Heart left ventricle (tissue), 16 donors: ENCODE measurements around the gene NUDT1. TPM values are rescaled to one million over a fixed set of nuclear protein-coding genes. Genes with fewer than 3 reads are reported as not detected.
A peak's percentile ranks its signal among the peaks of the same experiment; 100 is the strongest.

Experiments
- ATAC-seq, 4 donors: fragments of 200-7000 bp; cut with Tn5 transposase; one replicate each; pipeline ENCODE4 v1.9.1; 2020 to 2022; ENCODE audit warnings: moderate library complexity in 4 of 4, mild to moderate bottlenecking in 3 of 4, moderate number of reproducible peaks in 1 of 4
- DNase-seq, 5 donors: peaks; one replicate each; pipeline ENCODE4 v3.0.0-alpha.2; 2020
- H3K27ac ChIP-seq, 12 donors: fragments of 200-600 bp; sonication (generic) in 4 of 12; one replicate each; pipeline versions ENCODE4 v1.5.0 to v1.8.0; 2016 to 2022; ENCODE audit warnings: mild to moderate bottlenecking in 2 of 12
- H3K27me3 ChIP-seq, 9 donors: fragments of 200-600 bp; sonication (generic) in 2 of 9; one replicate each; pipeline versions ENCODE4 v1.5.1 to v1.8.0; 2016 to 2022; ENCODE audit warnings: mild to moderate bottlenecking in 3 of 9
- H3K36me3 ChIP-seq, 9 donors: fragments of 200-600 bp; sonication (generic) in 2 of 9; one replicate each; pipeline versions ENCODE4 v1.5.0 to v1.8.0; 2018 to 2022; ENCODE audit warnings: mild to moderate bottlenecking in 2 of 9
- H3K4me1 ChIP-seq, 12 donors: fragments of 200-600 bp; sonication (generic) in 4 of 12; one replicate each; pipeline versions ENCODE4 v1.5.0 to v1.8.0; 2016 to 2022; ENCODE audit warnings: mild to moderate bottlenecking in 3 of 12
- H3K4me3 ChIP-seq, 12 donors: fragments of 200-600 bp; sonication (generic) in 4 of 12; one replicate each; pipeline versions ENCODE4 v1.5.0 to v1.8.0; 2017 to 2022; ENCODE audit warnings: mild to moderate bottlenecking in 9 of 12, moderate library complexity in 4 of 12
- H3K9me3 ChIP-seq, 12 donors: fragments of 200-600 bp; sonication (generic) in 4 of 12; one replicate each; pipeline versions ENCODE4 v1.5.0 to v1.8.0; 2016 to 2022; ENCODE audit warnings: mild to moderate bottlenecking in 1 of 12
- POLR2A ChIP-seq, 2 donors: fragments of 450-650 bp; IDR thresholded peaks; one replicate each; pipeline ENCODE4 v1.6.1; 2017; ENCODE audit warnings: antibody characterized with exemption in 2 of 2, mild to moderate bottlenecking in 2 of 2, moderate library complexity in 2 of 2
- WGBS, 4 donors: extraction: QIAGEN DNeasy Blood & Tissue Kit in 2 of 4; methylation state at CpG; one replicate each; pipeline versions ENCODE4 v1.1.5 to v1.1.7; 2013 to 2018; 5-methylcytosine and 5-hydroxymethylcytosine counted together
- intact Hi-C, 10 donors: fragments of 100-400 bp; cut with DNase I; formaldehyde crosslinking; loops; one replicate each; pipeline versions ENCODE4 v1.11.1 to v1.14.2; 2022
- polyA plus RNA-seq, 2 donors: library from polyadenylated mRNA; stranded (reverse); fragments of 200-250 nt; gene quantifications; one replicate each; pipeline ENCODE4 v1.2.3, GENCODE V29; 2013
- total RNA-seq, 9 donors: library from RNA; depleted of rRNA in 2 of 9; stranded (reverse); fragments of >200 nt in 2 of 9; fragmentation: NEBNext Ultra II Directional in 3 of 9; extraction: Animal tissue kit (Norgen Biotek cat#: 25700) in 3 of 9; gene quantifications; one replicate each; pipeline versions ENCODE4 v1.1.0 to v1.2.4, GENCODE V29; 2016 to 2023
- TF ChIP-seq, protein P1 (sequence below), 12 donors: fragments of 200-600 bp; sonication (generic) in 4 of 12; IDR thresholded peaks; one replicate each; pipeline versions ENCODE4 v1.5.0 to v1.8.0; 2018 to 2022; ENCODE audit warnings: antibody characterized with exemption in 12 of 12, mild to moderate bottlenecking in 5 of 12
- donor health status: ischemic (EF 13 %, LVEDD 7.1; RV severe dilation, severe dysfunction).
- donor health status: healthy with polysubstance abuse.
- donor health status: DM: no; HTN: yes; CAD: no.
- donor health status: DM: no; HTN: no; CAD: no.
- donor health status: ischemic (EF 25% LVEDD 6.9; RV normal size, moderate dysfunction).
- donor health status: ischemic (EF 25% LVEDD 5.7; RV mildly dilated, moderate dysfunction).
- donor health status: healthy.
- donor health status: DM: yes; HTN: yes; CAD: no.
- donor health status: ischemic (EF 35%, LVEDD 5.7; RV mildly dilated, moderate dysfunction).
- donor health status: nonischemic (EF 11% LVEDD 7.7; RV severe dilation, severe dysfunction).
- donor health status: DM: yes; HTN: yes; CAD: no.
- donor health status: PGD.
- donor health status: ischemic (EF 29% LVEDD 5.4; RV normal size, mild dysfunction).
- donor health status: nonischemic (EF 23%, LVEDD 6.1; RV moderate dilation, normal function).

The NUDT1 gene
- total and polyA plus RNA-seq, 11 donors, result 9.8 to 23.7 (median 16.1) TPM

DNA sequence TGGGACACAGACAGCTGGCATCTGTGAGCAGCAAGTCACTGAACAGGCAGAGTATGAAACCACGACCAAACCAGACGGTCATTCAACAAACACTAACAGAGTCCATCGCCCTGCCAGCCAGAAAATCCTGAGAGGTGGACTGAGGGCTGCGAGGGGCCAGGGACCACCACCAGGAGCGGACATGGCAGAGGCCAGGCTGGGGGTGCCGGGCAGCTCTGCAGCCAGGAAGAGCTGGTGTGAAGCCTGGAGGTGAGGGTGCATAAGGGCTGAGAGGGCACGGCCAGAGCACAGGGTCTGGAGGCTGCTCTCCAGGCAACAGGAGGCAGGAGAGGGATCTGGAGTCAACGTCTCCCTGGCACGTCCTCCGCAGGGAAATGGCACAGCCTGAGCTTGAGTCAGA is 24.8 kb upstream of the NUDT1 start:
- Histone ChIP-seq H3K4me1 (peaks cover 0 to 24% (median 7%) of the 10 kb centered on the region in 12 donors), H3K27me3 (no peaks in the 10 kb centered on the region), H3K9me3 (no peaks in the 10 kb centered on the region), H3K4me3 (no peak overlapping the region), H3K36me3 (peaks cover 0 to 86% (median 46%) of the 10 kb centered on the region in 9 donors), H3K27ac (no peak overlapping the region)
- intact Hi-C loops, result loop anchor here in 2 of 10 donors (10.0 kb wide), 2 partner anchors 632 to 642 kb away; partner anchors contain the start of gene PSMG3 (in 1 of the 2)
- TF ChIP-seq, protein P1, sequence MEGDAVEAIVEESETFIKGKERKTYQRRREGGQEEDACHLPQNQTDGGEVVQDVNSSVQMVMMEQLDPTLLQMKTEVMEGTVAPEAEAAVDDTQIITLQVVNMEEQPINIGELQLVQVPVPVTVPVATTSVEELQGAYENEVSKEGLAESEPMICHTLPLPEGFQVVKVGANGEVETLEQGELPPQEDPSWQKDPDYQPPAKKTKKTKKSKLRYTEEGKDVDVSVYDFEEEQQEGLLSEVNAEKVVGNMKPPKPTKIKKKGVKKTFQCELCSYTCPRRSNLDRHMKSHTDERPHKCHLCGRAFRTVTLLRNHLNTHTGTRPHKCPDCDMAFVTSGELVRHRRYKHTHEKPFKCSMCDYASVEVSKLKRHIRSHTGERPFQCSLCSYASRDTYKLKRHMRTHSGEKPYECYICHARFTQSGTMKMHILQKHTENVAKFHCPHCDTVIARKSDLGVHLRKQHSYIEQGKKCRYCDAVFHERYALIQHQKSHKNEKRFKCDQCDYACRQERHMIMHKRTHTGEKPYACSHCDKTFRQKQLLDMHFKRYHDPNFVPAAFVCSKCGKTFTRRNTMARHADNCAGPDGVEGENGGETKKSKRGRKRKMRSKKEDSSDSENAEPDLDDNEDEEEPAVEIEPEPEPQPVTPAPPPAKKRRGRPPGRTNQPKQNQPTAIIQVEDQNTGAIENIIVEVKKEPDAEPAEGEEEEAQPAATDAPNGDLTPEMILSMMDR (IDR thresholded peaks at IDR 0.05), result no peak
- no peak for TF ChIP-seq POLR2A (IDR thresholded peaks at IDR 0.05)
- ATAC-seq, result no peak
- DNase-seq, result peak in 1 of 5 donors; percentile 33
- 83 to 90% (median 85%) methylated on average over 10 of the region's 10 CpGs for WGBS, 4 donors

DNA sequence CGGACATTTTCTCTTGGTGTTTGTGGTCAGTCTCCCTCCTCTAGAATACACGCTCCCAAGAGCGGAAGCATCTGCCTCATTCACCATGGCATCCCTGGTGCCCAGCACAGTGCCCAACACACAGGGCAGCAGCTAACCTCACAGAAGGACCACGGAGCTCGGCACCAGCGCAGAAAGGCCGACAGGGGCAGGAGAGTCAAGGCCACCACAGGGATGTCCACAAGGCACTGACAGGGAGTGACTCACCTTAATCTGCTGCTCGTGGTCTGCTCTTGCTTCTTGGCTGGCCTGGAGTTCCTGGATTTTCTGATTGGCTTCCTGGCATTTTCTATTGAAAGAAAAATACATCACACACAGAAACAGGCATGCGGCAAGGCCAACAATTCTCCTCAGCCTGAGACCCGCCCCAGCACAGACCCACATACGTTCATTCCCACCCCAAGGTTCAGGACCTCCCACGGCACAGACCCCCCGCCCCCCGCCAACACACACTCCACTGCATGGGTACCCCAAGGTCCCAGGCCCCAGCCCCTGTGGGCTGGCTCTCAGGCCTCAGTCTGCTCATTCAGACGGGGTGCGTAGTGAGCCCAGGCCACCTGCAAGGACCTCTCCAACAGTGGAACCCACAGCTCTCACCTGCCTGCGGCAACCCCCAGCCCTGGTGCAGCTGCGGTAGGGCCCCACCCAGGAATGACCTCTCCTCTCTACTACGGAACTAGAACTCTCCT is 24.1 kb upstream of the NUDT1 start:
- no peak for TF ChIP-seq POLR2A (IDR thresholded peaks at IDR 0.05)
- TF ChIP-seq, protein P1 (IDR thresholded peaks at IDR 0.05), result no peak
- Histone ChIP-seq H3K36me3 (peaks cover 0 to 86% (median 42%) of the 10 kb centered on the region in 9 donors), H3K4me3 (no peak overlapping the region), H3K27ac (no peak overlapping the region), H3K27me3 (no peaks in the 10 kb centered on the region), H3K4me1 (peaks cover 0 to 24% (median 7%) of the 10 kb centered on the region in 12 donors), H3K9me3 (no peaks in the 10 kb centered on the region)
- ATAC-seq, result no peak
- 88 to 94% (median 90%) methylated on average over 19 of the region's 19 CpGs for WGBS, 4 donors
- intact Hi-C loops, result loop anchor here in 2 of 10 donors (10.0 kb wide), 2 partner anchors 633 to 643 kb away; partner anchors contain the start of gene PSMG3 (in 1 of the 2)
- DNase-seq, result peak in 1 of 5 donors; percentile 56

DNA sequence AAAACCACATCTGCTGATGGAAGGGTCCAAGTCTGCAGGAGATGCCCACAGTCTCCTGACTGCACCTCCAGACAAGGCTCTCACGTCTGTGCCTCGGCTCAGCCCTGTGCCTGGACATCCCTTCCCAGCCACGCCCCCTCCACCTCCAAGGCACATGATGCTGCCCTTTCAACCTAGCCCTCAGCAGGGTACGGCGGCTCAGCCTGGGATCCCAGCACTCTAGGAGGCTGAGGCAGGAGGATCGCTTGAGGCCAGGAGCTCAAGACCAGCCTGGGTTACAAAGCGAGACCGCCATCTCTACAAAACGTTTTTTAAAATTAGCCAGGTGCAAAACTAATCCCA is 23.6 kb upstream of the NUDT1 start:
- H3K9me3 ChIP-seq, result no peaks in the 10 kb centered on the region
- TF ChIP-seq, protein P1 (IDR thresholded peaks at IDR 0.05), result no peak
- TF ChIP-seq POLR2A (IDR thresholded peaks at IDR 0.05), result no peak
- H3K27me3 ChIP-seq, result no peaks in the 10 kb centered on the region
- peak in 1 of 5 donors; percentile 18 for DNase-seq
- H3K27ac ChIP-seq, result no peak overlapping the region
- 90 to 93% (median 91%) methylated on average over 9 of the region's 9 CpGs for WGBS, 4 donors
- intact Hi-C loops, result loop anchor here in 2 of 10 donors (10.0 kb wide), 2 partner anchors 634 to 644 kb away; partner anchors contain the start of gene PSMG3 (in 1 of the 2)
- H3K4me1 ChIP-seq, result peaks cover 0 to 23% (median 7%) of the 10 kb centered on the region in 12 donors
- ATAC-seq, result no peak
- peaks cover 0 to 86% (median 45%) of the 10 kb centered on the region in 9 donors for H3K36me3 ChIP-seq
- H3K4me3 ChIP-seq, result no peak overlapping the region

DNA sequence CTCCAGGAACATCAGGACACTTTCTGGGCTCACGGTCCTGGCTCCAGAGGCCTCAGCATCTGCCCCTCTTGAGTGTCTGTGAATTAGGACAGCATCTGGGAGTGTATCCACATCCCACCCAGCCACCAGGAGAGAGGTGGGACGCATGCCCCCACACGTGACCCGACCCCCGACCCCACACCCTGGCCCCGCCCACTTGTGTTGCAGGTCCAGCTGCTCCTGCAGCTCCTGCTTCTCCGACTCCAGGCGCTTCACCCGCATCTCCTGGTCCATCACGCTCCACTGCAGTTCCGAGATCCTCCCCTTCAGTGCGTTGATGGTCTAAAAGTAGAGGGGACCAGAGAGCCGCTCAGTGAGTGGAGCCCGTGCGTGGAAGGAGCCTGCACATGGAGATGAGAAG is 22.9 kb upstream of the NUDT1 start:
- 87 to 94% (median 92%) methylated on average over 14 to 15 of the region's 15 CpGs for WGBS, 4 donors

More for the DNA sequence above, 22.9 kb upstream of the NUDT1 start:
- Histone ChIP-seq H3K4me1 (peaks cover 0 to 16% (median 7%) of the 10 kb centered on the region in 12 donors), H3K4me3 (no peak overlapping the region), H3K9me3 (no peaks in the 10 kb centered on the region), H3K27me3 (no peaks in the 10 kb centered on the region), H3K27ac (no peak overlapping the region), H3K36me3 (peaks cover 0 to 86% (median 46%) of the 10 kb centered on the region in 9 donors)
- ATAC-seq (no peak), DNase-seq (peak in 1 of 5 donors; percentile 17)
- intact Hi-C loops, result loop anchor here in 2 of 10 donors (10.0 kb wide), 2 partner anchors 634 to 644 kb away; partner anchors contain the start of gene PSMG3 (in 1 of the 2)
- no peak for TF ChIP-seq POLR2A (IDR thresholded peaks at IDR 0.05)
- TF ChIP-seq, protein P1 (IDR thresholded peaks at IDR 0.05), result no peak
